Dermis blood vessel endothelial cell (primary cell): Measurements from ENCODE around the gene DNAJB1. TPM values are rescaled to one million over a fixed set of nuclear protein-coding genes. Genes with fewer than 3 reads are reported as not detected.
A peak's percentile ranks its signal among the peaks of the same experiment; 100 is the strongest.

Experiments
- DNase-seq: peaks from one replicate; pipeline ENCODE4 v3.0.0; 2010
- total RNA-seq: library from RNA; depleted of rRNA; stranded (reverse); fragments of >200 nt; gene quantifications from 2 replicates; pipeline ENCODE4 v1.2.3, GENCODE V29; 2014

DNAJB1 gene
- total RNA-seq, 1 donor from 2014 or later: 39.5 TPM

DNA sequence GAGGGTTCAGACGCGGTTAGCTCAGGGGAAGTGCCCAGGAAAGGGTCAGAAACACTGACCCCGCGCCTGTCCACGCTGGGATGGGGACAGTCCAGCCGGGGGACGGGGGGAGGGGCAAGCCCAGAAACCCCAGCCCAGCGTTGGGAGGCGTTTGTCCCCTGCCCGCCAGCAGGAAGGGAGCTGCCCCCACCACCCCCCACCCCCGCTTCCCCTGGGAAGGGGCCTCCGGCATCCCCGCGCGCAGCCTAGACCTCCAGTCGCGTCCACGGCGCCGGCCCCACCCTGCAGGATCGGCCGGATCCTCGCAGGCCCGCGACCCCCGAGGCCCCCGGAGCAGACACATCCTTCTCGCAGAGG is 22.5 kb downstream of the DNAJB1 start:
- DNase-seq: no peak

DNA sequence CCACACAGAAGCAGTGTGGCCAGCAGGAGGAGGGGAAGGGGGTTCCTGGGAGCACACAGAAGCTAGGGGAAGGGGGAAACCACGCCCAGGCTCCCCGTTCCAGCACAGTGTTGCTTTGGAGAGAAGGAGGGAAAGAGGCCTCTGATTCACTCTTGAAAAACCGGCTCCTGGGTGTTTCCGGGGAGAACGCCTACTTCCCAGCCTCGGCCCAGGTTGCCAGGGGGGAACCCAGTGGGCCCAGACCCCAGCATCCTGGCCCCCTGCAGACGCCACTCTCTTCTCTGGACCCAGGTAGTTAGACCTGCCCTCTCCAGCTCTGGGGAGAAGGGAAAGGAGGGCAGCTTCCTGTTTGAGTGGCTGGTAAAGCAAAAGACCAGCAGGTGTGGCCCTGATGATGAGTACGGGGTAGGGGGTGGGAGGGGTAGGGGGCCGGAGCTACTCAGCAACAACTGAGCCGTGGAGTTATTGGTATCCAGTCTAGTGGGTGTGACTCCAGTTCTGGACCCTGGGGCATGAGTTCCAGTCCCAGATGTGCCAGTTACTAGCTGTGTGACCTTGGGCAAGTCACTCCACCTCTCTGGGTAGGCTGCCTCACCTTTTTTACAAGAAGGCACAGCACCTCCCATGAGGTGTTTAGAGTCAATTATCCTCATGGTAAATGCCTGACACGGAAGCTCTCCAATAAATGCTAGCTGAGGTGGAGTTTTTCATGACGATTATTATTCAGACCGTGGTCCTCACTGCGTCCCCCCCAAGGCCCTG is 23.1 kb downstream of the DNAJB1 start:
- no peak for DNase-seq

DNA sequence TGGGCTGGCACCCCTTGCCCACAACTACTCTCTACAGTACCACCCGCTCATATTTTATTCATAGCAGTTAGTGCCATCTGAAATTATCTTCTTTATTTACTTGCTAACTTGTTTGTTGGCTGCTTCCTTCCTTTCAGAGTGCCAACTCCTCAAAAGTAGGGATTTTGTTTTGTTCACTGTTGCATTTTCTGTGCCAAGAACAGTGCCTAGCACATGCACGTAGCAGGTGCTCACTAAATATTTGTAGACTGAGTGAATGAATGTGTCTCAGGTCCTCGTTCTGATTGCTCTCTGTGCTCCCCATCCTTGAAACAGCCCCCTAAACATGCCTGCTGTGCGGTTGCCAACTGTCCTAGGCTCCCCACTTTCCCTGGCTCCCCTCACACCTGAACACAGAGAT is 23.8 kb downstream of the DNAJB1 start:
- DNase-seq: no peak

DNA sequence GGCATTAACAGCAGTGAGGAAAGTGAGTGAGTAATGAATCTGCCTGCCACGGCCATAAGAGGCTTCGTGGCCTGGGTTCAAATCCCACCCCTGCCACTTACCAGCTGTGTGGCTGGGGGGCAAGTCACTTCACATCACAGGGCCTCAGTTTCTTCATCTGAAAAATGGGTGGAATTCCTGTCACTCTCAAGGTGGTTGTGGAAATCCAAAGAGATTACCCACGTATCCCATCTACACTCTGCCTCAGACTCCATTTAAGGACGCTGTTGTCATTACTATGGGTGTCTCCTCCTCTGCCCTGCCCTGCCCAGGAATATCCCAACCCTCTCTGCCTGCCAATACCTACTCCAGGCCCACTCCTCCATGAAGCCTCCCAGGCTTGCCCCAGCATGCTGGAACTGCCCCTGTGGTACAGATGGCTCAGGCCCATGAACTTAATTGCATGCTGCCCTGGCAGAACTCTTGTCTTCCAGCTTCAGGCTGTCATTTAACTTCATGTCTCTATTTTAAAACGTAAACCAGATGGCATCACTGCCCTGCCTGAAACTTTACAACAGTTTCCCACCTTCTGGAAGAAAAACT is 25.4 kb downstream of the DNAJB1 start:
- DNase-seq: no peak

DNA sequence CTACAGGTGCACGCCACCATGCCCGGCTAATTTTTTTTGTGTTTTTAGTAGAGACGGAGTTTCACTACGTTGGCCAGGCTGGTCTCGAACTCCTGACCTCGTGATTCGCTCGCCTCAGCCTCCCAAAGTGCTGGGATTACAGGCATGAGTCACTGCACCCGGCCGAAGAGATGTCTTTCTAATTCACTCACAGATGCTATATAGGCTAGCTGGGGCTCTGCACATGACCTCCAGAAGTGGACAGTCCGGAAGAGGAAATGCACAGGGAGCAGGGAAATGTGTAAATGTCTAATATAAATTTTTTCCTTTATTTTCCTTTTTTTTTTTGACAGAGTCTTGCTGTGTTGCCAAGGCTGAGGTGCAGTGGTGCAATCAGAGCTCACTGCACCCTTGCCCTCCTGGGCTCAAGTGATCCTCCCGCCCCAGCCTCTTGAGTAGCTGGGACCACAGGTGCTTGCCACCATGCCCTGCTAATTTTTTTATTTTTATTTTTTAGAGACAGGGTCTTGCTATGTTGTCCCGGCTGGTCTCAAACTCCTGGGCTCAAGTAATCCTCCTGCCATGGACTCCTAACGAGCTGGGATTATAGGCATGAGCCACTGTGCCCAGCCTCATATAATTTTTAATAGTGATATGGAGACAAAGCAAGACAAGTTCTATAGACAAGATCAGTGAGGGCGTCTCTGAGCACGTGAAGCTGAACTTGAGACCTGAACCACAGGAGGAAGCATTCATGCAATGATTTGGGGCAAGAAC is 30.6 kb downstream of the DNAJB1 start:
- DNase-seq: no peak

DNA sequence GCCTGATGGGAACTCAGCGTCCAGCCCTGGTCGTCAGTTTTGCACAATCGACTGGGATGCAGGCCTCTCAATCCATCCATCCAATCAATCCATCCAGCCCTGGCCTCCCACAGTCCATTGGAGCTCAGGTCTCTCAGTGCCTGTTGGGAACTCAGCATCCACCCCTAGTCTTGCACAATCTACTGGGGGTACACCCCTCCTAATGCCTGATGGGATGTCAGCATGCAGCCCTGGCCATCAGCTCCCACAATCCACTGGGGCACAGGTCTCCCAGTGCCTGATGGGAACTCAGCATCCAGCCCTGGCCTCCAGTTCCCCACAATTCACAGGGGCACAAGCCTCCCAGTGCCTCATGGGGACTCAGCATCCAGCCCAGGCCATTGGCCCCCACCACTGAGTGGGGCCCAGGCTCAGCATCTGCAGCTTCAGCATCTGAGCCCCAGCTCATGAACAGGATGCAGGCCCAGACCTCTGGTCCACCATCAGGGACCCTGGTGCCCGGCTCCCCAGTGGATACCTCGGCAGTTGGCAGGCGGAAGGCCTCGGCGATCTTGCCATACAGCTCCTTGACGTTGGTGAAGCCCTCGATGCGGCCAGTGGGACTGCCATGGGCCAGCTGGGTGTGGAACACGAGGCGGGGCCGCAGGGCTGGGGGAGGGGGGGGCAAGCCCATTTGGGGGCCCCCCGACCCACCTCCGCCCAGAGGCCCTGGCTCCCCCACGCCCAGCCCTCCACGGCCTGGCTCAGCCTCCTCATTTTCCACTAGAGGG is 35.8 kb downstream of the DNAJB1 start:
- DNase-seq: no peak

DNA sequence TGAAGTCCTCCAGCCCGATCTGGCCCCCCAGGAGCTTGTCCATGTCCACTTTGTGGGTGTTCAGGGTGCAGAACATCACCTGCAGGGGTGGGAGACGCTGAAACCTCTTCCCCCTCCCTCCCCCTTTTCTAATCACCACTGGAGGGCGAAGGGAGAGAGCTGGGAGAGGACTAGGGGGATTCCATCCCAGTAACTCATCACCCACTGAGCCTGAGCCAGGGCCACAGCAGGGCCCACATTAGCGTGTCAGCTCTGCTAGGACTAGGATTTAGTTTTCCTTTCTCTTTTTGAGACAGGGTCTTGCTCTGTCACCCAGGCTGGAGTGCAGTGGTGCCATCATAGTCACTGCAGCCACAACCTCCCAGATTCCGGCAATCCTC is 37.5 kb downstream of the DNAJB1 start:
- no peak for DNase-seq

DNA sequence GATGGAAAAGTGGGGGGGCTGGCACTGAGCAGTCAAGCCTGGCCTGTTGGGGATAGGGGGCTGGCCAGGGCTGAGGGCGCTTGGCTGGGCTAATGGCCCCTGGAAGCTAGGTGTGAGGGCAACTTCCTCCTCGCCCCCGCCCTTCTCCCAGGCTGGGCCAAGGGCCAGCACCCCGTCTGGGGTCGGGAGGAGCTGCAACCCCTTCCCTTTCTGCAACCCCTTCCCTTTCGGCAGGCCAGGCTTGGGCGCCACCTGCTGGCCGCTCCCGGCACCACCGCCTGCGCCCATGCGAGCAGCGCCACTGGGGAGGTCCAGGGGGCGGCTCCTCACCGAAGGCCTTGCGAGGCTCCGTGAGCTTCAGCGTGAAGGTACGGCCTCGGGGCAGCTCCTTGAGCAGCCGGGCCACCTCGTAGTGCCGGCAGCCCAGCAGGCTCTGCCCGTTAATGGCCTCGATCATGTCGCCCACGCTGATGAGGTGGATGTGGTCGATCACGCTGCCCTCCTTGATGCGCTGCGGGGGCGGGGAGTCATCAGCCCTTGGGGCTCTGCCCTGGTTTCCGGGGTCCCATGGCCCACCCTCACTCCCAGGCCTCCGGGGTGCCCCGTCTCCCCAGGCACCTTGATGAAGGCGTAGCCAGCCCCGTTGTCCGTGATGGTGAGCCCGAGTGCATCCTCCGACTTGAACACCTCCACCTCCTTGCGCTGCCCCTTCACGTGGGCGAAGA is 38.1 kb downstream of the DNAJB1 start:
- DNase-seq: peak; percentile 60

DNA sequence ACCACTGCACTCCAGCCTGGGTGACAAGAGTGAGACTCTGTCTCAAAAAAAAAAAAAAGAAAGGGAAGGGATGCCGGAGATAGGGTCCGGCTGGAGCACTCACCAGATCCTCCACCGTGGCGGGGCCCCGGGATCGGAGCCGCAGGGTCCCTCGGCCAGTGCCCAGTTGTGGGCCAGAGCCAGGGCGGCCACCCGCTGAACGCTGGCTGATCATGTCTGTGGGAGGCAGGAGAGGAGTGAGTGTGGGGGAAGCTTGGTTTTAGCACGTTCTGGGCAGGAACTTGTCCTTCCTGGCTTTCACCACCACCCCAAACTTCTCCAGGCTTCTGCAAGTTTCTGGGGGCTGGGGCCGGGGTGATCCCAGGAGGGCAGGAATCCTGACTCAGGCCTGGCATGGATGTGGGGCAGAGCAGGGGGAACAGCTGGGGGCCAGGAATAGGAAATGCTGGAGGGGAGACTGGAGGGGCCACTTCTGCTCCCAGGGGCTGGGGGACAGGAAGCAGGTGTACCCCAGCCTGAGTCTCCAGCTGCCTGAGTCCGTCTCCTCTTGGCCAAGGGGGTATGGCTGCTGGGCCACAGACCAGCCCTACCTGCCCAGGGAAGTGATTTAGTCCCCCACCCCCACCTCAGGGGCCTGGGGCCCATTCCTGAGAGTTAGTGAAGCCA is 38.8 kb downstream of the DNAJB1 start:
- DNase-seq: no peak

DNA sequence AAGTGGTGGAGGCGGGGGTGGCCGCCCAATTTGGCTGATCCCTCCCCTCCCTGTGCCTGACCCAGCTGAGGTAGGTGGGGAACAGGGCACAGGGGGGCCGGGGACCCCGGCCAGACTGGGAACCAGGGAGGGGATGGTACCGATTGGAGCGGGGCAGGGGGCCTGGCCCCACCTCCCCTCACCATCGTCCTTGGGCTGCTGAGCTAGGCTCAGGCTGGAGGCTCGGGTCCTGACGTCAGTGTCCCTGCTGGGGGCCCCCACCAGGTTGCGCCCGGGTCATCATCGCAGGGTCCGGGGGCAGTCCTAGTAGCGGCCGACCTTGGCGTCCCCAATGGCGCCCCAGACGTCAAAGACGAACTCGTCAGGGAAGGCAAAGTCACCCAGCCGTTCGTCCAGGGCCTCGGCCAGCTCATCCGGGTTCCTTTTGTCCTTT is 40.1 kb downstream of the DNAJB1 start:
- no peak for DNase-seq

DNA sequence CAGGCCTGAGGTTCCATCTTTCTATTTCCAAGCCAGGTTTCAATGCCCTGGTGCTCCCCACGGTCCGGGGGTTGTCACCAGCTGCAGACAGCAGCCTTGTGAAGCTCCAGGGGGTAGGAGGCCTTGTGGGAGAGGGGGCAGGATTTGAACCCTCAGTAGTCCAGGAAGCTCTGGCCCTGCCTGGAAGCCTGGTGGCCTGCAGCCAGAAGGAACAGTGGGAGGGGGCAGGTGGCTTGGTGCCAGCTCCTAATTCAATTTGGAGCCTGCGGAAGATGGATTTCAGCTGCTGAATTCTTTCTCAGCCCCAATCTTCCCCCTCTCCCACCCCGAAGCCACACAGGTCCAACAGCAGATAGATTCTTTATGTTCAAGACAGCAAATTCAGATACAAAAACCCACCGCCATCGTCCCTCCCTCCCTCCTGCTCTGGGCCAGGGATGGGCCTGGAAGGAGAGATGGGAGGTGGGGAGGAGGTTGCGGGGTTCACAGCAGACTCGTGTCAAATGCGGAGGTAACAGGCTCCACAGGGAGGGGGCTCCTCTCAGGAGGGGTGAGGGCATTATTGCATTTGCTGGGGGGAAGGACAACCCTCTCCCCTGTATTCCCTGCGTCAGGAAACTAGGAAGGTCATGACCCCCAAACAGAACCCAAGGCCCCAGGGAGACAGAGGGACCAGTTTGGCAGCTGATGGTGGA is 40.6 kb downstream of the DNAJB1 start:
- DNase-seq: no peak

DNA sequence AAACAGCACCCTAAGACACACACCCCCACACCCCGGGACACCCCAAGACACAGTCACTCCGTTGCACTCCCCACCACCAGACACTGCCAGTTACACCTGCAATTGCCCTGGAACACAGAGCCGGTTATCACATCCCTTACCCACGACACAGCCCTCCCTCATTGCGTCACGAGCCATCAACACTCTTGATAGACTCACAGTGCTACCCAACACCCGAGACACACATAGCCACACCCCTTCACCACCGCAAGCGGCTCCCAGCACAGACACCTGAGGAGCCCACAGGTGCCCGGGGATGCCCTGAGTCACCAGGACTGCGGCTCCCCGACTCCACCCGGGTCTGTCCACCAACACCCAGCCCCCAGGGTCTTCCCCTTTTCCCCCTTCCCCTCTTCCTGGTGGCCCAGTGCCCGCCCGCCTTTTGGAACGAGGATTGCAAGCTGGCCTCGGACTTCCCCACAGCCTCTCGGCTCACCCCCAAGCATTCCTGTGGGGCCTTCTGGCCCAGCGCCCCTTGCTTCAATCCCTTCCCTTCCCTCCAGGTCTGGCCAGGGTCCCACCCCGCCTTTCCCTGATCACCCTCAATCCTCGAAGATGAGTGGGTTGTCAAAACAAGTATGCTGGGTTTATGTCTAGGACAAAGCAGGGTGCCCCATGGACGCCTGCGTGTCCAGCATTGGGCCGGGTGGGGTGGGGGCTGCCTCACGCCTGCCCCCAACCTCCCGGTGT is 41.4 kb downstream of the DNAJB1 start:
- DNase-seq: no peak

DNA sequence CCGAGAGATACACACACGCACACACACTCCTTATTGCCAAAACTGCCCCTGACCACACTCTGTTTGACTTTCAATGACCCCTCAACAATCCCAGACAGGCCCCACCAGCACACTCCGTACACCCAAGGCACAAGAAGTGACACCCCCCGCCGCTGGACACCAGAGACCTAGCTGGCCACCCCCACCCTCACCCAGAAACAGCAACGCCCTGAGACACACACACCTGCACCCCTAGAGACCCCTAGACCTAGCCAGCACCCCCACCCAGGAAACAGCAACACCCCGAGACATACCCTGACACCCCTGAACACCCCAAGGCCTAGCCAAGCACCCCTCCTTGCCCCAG is 41.9 kb downstream of the DNAJB1 start:
- no peak for DNase-seq

DNA sequence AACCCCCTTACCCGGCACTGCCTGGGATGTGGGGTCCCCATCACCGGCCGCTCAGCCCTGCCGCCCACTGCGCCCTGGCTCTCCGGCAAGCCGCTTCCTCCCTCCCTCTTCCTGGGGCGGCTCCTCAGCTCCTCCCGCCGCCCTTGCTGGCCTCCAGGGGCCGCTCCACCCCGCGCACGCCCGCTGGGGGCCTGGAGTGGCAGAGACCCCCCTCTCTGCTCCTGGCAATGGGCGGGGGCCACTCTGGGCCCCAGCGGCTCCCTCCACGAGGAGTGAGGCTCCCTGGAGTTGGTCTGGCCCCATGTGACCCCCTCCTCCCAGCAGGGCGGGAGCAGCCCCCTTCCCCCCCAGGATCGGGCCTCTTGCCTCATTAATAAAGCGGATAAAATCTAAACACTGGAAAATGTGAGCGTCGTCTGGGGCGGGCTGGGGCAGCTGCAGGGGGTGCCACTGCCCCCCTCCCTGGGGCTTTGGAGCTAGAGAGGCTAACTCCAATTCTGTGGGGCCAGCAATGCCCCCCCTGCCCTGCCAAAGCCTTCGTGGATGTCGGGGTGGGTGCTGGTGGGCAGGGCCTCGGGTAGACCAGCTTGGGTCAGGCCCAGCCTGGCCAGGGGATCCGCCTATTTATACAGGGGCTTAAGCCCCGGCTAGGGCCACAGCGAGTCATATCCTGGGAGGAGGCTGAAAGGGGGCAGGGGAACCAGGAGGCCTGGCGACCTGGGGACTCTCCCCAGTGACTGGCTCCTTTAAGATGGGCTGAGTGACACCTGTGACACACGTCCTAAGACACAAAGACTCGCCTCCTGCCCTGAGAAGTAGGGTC is 42.7 kb downstream of the DNAJB1 start, which contains the start of gene PTGER1:
TSS of gene PTGER1 (minus strand) at position 104 of the 823 bp plus-strand sequence. CDS start 1,034 bp downstream, outside the sequence.
- DNase-seq: peak; percentile 41

DNA sequence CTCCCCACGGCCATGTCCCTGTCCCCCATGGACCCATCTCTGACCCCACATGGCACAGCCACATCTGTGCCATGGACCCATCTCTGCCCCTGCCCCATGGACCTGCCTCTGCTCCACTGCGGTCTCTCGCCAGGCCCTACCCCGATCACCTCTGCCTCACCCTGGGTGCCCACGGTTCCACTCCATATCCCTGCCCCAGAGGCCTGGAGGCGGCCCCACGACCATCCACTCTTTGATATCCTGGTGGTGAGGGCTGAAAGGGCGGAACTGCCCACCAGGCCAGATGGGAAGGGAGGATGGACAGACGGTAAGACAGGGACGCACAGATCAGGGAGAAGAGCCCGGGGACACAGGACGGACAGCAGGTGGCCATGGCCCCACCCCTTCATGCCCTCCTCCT is 43.4 kb downstream of the DNAJB1 start:
- no peak for DNase-seq

DNA sequence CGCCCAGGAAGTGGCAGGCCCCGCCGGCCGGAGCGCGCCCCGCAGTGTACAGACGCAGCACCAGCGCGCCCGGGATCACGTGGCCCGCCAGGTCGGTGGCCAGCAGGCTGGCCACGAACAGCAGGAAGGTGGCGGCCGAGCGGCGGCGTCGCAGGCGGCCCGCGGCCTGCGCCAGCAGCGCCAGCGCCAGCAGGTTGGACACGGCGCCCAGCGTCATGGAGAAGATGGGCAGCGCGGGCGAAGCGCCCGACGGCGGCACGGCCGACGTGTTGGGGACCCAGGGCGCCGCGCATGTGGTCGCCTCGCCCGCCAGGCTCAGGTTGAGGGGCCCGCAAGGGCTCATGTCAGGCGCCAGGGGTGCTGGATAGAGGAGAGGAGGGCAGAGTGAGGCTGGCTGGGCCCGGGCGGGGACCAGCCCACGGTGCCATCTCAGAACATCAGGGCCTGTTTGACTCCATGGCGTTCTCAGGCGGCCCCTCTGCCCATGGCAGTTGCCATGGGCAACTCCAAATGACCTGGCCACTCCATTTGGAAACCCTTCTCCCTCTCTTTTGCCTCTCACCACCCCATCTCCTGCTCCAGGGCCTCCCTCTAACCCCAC is 44.1 kb downstream of the DNAJB1 start:
- peak; percentile 41 for DNase-seq

DNA sequence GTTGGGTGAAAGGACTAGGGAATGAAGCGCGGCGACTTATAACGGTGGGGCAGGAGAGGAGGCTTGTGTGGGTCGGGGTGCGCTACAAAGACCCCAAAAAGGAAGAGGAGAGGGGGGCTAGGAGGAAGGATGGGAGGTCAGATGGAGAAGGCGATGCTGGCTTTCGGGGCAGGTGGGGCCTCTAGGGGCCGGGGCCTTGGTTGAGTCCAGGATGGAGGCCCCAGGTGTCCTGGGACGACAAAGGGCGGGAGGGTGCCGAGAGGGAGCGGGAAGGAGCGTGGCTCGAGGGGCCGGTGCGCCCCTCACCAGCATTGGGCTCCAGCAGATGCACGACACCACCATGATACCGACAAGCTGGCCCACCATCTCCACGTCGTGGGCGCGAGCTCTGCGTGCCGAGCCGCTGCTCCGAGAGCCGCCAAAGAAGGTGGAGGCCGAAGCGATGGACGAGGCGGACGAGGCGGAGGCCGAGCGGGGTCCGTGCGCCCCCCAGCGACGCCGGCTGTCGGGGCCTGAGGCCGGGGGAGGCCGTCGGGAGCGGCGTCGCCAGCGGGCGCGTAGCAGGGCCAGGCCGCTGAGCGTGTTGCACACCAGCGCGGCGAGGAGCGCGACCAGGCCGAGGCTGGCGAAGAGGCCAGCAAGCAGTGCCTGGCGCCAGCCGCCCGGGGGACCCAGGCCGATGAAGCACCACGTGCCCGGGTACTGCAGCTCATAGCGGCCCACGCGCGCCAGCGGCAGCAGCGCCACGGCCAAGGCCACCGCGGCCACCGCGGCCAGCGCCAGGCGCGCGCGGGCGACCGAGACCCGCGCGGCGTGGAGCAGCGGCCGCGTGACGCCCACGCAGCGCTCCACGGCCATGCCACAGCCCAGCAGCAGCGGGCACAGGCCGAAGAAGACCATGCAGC is 44.9 kb downstream of the DNAJB1 start:
- peak; percentile 53 for DNase-seq
